Panc1 (cell line): ENCODE results near the gene NPAS1. TPM values are rescaled to one million over a fixed set of nuclear protein-coding genes. Genes with fewer than 3 reads are reported as not detected.

Experiments
- ATAC-seq: fragments of 200-7000 bp; cut with Tn5 transposase; 2 replicates; pipeline ENCODE4 v1.9.1; 2020; ENCODE audit warnings: mild to moderate bottlenecking, moderate library complexity
- BruUV-seq: library from RNA; stranded (reverse); fragments of 400-500 nt; replicated peaks from 2 replicates; lab custom pipeline; 2021; lab: Mats Ljungman, UMichigan
- CTCF ChIA-PET: fragments of 300-600 bp; sonication (Branson Sonifier 250); formaldehyde crosslinking; loops from one replicate; lab custom pipeline; 2022; ENCODE audit warnings: antibody characterized with exemption; lab: Charles Lee
- POLR2A ChIA-PET: fragments of 300-600 bp; sonication (Branson Sonifier 250); formaldehyde crosslinking; loops from one replicate; lab custom pipeline; 2022; ENCODE audit warnings: antibody characterized with exemption; lab: Charles Lee
- DNase-seq: peaks from one replicate; pipeline ENCODE4 v3.0.0-alpha.2; 2010; ENCODE audit warnings: low read depth, low spot score
- H3K27ac ChIP-seq: 2 replicates; pipeline ENCODE4 v1.5.1; 2011; ENCODE audit warnings: mild to moderate bottlenecking, low read length, inconsistent platforms
- H3K27me3 ChIP-seq: fragments of 200-500 bp; sonication (Bioruptor generic); 2 replicates; pipeline ENCODE4 v1.6.0; 2014; ENCODE audit warnings: low read length, inconsistent platforms; ENCODE audit not compliant: control insufficient read depth, insufficient read depth
- H3K36me3 ChIP-seq: fragments of 200-500 bp; sonication (Bioruptor generic); 2 replicates; pipeline ENCODE4 v1.5.1; 2014; ENCODE audit warnings: inconsistent platforms, mild to moderate bottlenecking, low read length, moderate library complexity; ENCODE audit not compliant: control insufficient read depth, insufficient read depth
- H3K4me1 ChIP-seq: 2 replicates; pipeline ENCODE4 v1.5.1; 2011; ENCODE audit warnings: inconsistent platforms, mild to moderate bottlenecking, low read length, moderate library complexity; ENCODE audit not compliant: control insufficient read depth, insufficient read depth
- H3K4me3 ChIP-seq, 2 experiments: 2 replicates each; pipeline ENCODE4 v1.5.1; 2011 to 2012; ENCODE audit warnings: low read depth in 2 of 2, low read length in 2 of 2, mild to moderate bottlenecking in 2 of 2, inconsistent platforms in 1 of 2, moderate library complexity in 1 of 2
- H3K9me3 ChIP-seq: fragments of 200-500 bp; sonication (Bioruptor generic); 2 replicates; pipeline ENCODE4 v1.5.1; 2014; ENCODE audit warnings: low read depth, mild to moderate bottlenecking, inconsistent platforms, low read length, moderate library complexity; ENCODE audit not compliant: control insufficient read depth, insufficient read depth
- CTCF ChIP-seq: fragments of 450-650 bp; IDR thresholded peaks from 2 replicates; pipeline ENCODE4 v1.5.1; 2017; ENCODE audit warnings: mild to moderate bottlenecking
- POLR2AphosphoS5 ChIP-seq: IDR thresholded peaks from 2 replicates; pipeline ENCODE4 v1.6.1; 2012; ENCODE audit warnings: mild to moderate bottlenecking, low read depth, low read length, moderate library complexity
- REST ChIP-seq, 2 experiments: IDR thresholded peaks; 2 replicates each; pipeline ENCODE4 v1.6.1; 2011 to 2012; ENCODE audit warnings: low read depth in 2 of 2, control low read depth in 1 of 2, low read length in 1 of 2, mild to moderate bottlenecking in 1 of 2, moderate library complexity in 1 of 2; ENCODE audit not compliant: insufficient read depth in 1 of 2
- SIN3A ChIP-seq: IDR thresholded peaks from 2 replicates; pipeline ENCODE4 v1.6.1; 2012; ENCODE audit warnings: low read depth, mild to moderate bottlenecking, low read length, moderate library complexity, borderline replicate concordance; ENCODE audit not compliant: insufficient read depth
- TCF7L2 ChIP-seq: IDR thresholded peaks from 2 replicates; pipeline ENCODE4 v1.6.1; 2011; ENCODE audit warnings: mild to moderate bottlenecking, low read depth, low read length, inconsistent platforms
- in situ Hi-C: cut with HindIII; loops from 2 replicates; pipeline ENCODE4 v1.10.0; 2016; ENCODE audit warnings: low sequenced_read_pairs, low pct_unique_long_range_greater_than_20kb
- intact Hi-C: fragments of 100-400 bp; cut with micrococcal nuclease; formaldehyde crosslinking; loops from one replicate; pipeline ENCODE4 v1.10.0; 2022; ENCODE audit not compliant: unreplicated experiment
- total RNA-seq: library from RNA; stranded (reverse); gene quantifications from one replicate; pipeline ENCODE4 v1.2.1, GENCODE V29; 2021; ENCODE audit not compliant: unreplicated experiment

NPAS1 gene
- total RNA-seq, 1 experiment from 2014 or later: 3.6 TPM

- CTCF ChIA-PET: no interaction called here
- in situ Hi-C loops: no loop called here
- no peak for DNase-seq
Measured at GRCh38 chr19:47068876-47069406, 49.3 kb downstream of the NPAS1 start.

GRCh38 chr19:47069795-47070194 is 50.2 kb downstream of the NPAS1 start:
- no peaks in the 10 kb centered on the region for H3K9me3 ChIP-seq
- ChIA-PET CTCF (no interaction called here), POLR2A (no interaction called here)
- in situ Hi-C loops (no loop called here), intact Hi-C loops (no loop called here)
- peaks cover 2% of the 10 kb centered on the region for H3K36me3 ChIP-seq
- no peak overlapping the region for H3K27ac ChIP-seq
- TF ChIP-seq CTCF: no peak
- no TSS peak for BruUV-seq
- H3K27me3 ChIP-seq: no peaks in the 10 kb centered on the region
- ATAC-seq (no peak), DNase-seq (no peak)
- H3K4me3 ChIP-seq: no peak overlapping the region
- no peaks in the 10 kb centered on the region for H3K4me1 ChIP-seq

More at GRCh38 chr19:47068876-47069406, 49.3 kb downstream of the NPAS1 start:
- TF ChIP-seq SIN3A: no peak
- TF ChIP-seq POLR2AphosphoS5: no peak
- TF ChIP-seq REST (IDR thresholded peaks at IDR 0.05; ENCODE audit: insufficient read depth in 1 of 2, low read depth in 2 of 2, low read length in 1 of 2): no peak
- TF ChIP-seq TCF7L2: no peak
- no peak for TF ChIP-seq CTCF
- intact Hi-C loops: no loop called here
- no peak for ATAC-seq
- no peaks in the 10 kb centered on the region for H3K9me3 ChIP-seq
- H3K4me1 ChIP-seq: no peaks in the 10 kb centered on the region
- no TSS peak for BruUV-seq
- H3K36me3 ChIP-seq: peaks cover 2% of the 10 kb centered on the region
- H3K27me3 ChIP-seq: no peaks in the 10 kb centered on the region
- no peak overlapping the region for H3K27ac ChIP-seq
- POLR2A ChIA-PET: no interaction called here
- no peak overlapping the region for H3K4me3 ChIP-seq
